ENCODE results near the gene DUSP28. TPM values are rescaled to one million over a fixed set of nuclear protein-coding genes. Genes with fewer than 3 reads are reported as not detected.
A peak's percentile ranks its signal among the peaks of the same experiment; 100 is the strongest.

The DUSP28 gene
- total and polyA plus RNA-seq, 2 of the 13 experiments (the other 11 are each of a cell fraction or from before 2014, with no cell fraction given), result 5.2 to 8.6 TPM

DNA sequence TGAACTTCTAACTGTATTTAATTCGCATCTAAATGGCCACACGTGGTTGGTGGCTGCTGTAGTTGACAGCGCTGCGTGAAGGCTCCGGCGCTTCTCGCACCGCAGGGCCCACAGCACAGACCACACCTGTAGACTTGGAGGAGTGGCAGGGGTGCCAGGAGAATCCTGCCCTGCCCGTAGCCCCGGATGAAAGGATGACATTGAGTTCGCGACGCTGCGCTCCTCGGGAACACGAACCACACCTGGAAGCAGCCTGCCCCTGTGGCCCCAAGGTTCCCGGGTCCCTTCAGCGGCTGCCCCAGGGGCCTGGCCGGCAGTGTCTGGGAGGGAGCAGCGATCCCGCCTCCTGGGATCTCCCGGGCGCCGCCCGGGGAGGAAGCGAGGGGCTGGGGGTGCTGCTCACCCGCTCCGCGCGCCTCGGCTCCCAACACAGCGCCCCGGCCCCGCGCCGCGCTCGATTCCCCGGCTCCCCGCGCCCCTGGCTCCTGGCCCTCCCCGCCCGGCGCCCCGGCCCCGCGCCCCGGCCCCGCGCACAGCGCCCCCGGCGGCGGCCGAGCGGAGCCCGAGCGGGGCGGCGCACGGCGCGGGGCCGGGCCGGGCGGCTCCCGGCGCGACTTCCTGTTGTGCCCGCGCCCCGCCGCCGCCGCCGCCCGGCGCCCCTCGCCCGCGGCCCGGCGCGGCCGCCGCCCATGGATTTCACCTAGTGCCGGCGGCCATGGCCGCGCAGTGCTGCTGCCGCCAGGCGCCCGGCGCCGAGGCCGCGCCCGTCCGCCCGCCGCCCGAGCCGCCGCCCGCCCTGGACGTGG, 7.9 kb downstream of the DUSP28 start, which contains the start of gene RNPEPL1 (continued):
- TF ChIP-seq, protein P1, sequence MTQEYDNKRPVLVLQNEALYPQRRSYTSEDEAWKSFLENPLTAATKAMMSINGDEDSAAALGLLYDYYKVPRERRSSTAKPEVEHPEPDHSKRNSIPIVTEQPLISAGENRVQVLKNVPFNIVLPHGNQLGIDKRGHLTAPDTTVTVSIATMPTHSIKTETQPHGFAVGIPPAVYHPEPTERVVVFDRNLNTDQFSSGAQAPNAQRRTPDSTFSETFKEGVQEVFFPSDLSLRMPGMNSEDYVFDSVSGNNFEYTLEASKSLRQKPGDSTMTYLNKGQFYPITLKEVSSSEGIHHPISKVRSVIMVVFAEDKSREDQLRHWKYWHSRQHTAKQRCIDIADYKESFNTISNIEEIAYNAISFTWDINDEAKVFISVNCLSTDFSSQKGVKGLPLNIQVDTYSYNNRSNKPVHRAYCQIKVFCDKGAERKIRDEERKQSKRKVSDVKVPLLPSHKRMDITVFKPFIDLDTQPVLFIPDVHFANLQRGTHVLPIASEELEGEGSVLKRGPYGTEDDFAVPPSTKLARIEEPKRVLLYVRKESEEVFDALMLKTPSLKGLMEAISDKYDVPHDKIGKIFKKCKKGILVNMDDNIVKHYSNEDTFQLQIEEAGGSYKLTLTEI (CRISPR knock-in tag; conservative IDR thresholded peaks at IDR 0.05), result no peak
- TF ChIP-seq ZNF501 (CRISPR knock-in tag; IDR thresholded peaks at IDR 0.05) (no peak), KLF13 (CRISPR knock-in tag; IDR thresholded peaks at IDR 0.05) (0 out of 2 replicates have a peak, but pooled peaks have one; percentile 71), RXRA (CRISPR knock-in tag; IDR thresholded peaks at IDR 0.05) (peak; percentile 58; the same call in 1 of the 2 replicates), ZNF768 (CRISPR knock-in tag; IDR thresholded peaks at IDR 0.05) (peak; percentile 59; the same call in 1 of the 2 replicates), HOXA9 (CRISPR knock-in tag; IDR thresholded peaks at IDR 0.05; ENCODE audit: borderline replicate concordance) (no peak), TEAD2 (CRISPR knock-in tag; IDR thresholded peaks at IDR 0.05) (no peak), ZC3H13 (CRISPR knock-in tag; IDR thresholded peaks at IDR 0.05) (no peak), ZNF543 (CRISPR knock-in tag; IDR thresholded peaks at IDR 0.05) (no peak), SNRNP70 (IDR thresholded peaks at IDR 0.05; ENCODE audit: low read depth, low read length) (no peak), ZEB1 (IDR thresholded peaks at IDR 0.05; ENCODE audit: insufficient replicate concordance, low read depth) (no peak), ZBTB42 (CRISPR knock-in tag; IDR thresholded peaks at IDR 0.05) (0 out of 2 replicates have a peak, but pooled peaks have one; percentile 55), ZNF879 (CRISPR knock-in tag; IDR thresholded peaks at IDR 0.05) (no peak), RBFOX2 (IDR thresholded peaks at IDR 0.05; ENCODE audit: low read depth, low read length) (0 out of 2 replicates have a peak, but pooled peaks have one; percentile 9), THYN1 (CRISPR knock-in tag; IDR thresholded peaks at IDR 0.05; ENCODE audit: borderline replicate concordance, low read depth) (no peak), SOX5 (CRISPR knock-in tag; IDR thresholded peaks at IDR 0.05; ENCODE audit: borderline replicate concordance) (no peak), STAT6 (CRISPR knock-in tag; IDR thresholded peaks at IDR 0.05; ENCODE audit: borderline replicate concordance) (peak; percentile 25; the same call in 1 of the 2 replicates), ZNF136 (CRISPR knock-in tag; IDR thresholded peaks at IDR 0.05; ENCODE audit: low read depth) (peak; percentile 74; the same call in 1 of the 2 replicates), MBNL3 (CRISPR knock-in tag; conservative IDR thresholded peaks at IDR 0.05) (no peak), ZNF3 (CRISPR knock-in tag; IDR thresholded peaks at IDR 0.05) (no peak), SRSF4 (IDR thresholded peaks at IDR 0.05; ENCODE audit: low read depth, low read length, poor library complexity, severe bottlenecking) (no peak), TAF1 (CRISPR knock-in tag; IDR thresholded peaks at IDR 0.05) (peak; percentile 33; the same call in 1 of the 2 replicates), CBFB (CRISPR knock-in tag; IDR thresholded peaks at IDR 0.05) (no peak), ATF5 (CRISPR knock-in tag; IDR thresholded peaks at IDR 0.05; ENCODE audit: low read depth) (no peak), NR2C2 (CRISPR knock-in tag; IDR thresholded peaks at IDR 0.05; ENCODE audit: borderline replicate concordance) (no peak)
